ENCODE results near the gene ADCK1. TPM values are rescaled to one million over a fixed set of nuclear protein-coding genes. Genes with fewer than 3 reads are reported as not detected.

ADCK1 gene
- total RNA-seq, 2 donors from 2014 or later: 2.6 to 26.4 TPM

- Histone ChIP-seq H3K36me3 (replicated peaks in 1 of 2; ENCODE audit: insufficient read depth in 1 of 2, low read depth in 2 of 2) (peaks cover 0 to 4% of the 10 kb centered on the region in 2 donors), H3K27ac (no peak overlapping the region), H3K27me3 (no peaks in the 10 kb centered on the region), H3K4me1 (no peaks in the 10 kb centered on the region), H3K9me3 (no peaks in the 10 kb centered on the region), H3K4me3 (no peak overlapping the region)
- ATAC-seq: no peak
- DNase-seq: no peak
- WGBS, 2 donors: 92 to 97% methylated on average over 14 of the region's 14 CpGs
- intact Hi-C loops (cut with DNase I): no loop called here
- TF ChIP-seq CTCF (IDR thresholded peaks at IDR 0.05): no peak
- TF ChIP-seq POLR2A (IDR thresholded peaks at IDR 0.05): no peak
These were observed 131.5 kb downstream of the ADCK1 start for GRCh38 chr14:77931441-77931840.

- peaks cover 0 to 4% of the 10 kb centered on the region in 2 donors for H3K36me3 ChIP-seq (replicated peaks in 1 of 2; ENCODE audit: insufficient read depth in 1 of 2, low read depth in 2 of 2)
- H3K4me1 ChIP-seq: no peaks in the 10 kb centered on the region
- DNase-seq (no peak), ATAC-seq (no peak)
- TF ChIP-seq CTCF (IDR thresholded peaks at IDR 0.05): no peak
- TF ChIP-seq POLR2A (IDR thresholded peaks at IDR 0.05): no peak
- no peaks in the 10 kb centered on the region for H3K9me3 ChIP-seq
- WGBS, 2 donors: 94 to 96% methylated on average over 4 of the region's 4 CpGs
- intact Hi-C loops (cut with DNase I): no loop called here
- H3K27ac ChIP-seq: no peak overlapping the region
- no peak overlapping the region for H3K4me3 ChIP-seq
- H3K27me3 ChIP-seq: no peaks in the 10 kb centered on the region
These were observed 136.3 kb downstream of the ADCK1 start for GRCh38 chr14:77936138-77936639.

- Histone ChIP-seq H3K9me3 (peaks cover 0 to 9% (median 0%) of the 10 kb centered on the region in 3 donors), H3K4me1 (no peaks in the 10 kb centered on the region), H3K36me3 (replicated peaks in 1 of 2; ENCODE audit: insufficient read depth in 1 of 2, low read depth in 2 of 2) (no peaks in the 10 kb centered on the region), H3K27ac (no peak overlapping the region), H3K27me3 (no peaks in the 10 kb centered on the region), H3K4me3 (no peak overlapping the region)
- TF ChIP-seq CTCF (IDR thresholded peaks at IDR 0.05) (no peak), POLR2A (IDR thresholded peaks at IDR 0.05) (no peak)
- no peak for ATAC-seq
- WGBS, 2 donors: 63 to 81% methylated on average over 3 to 4 of the region's 4 CpGs
- no peak for DNase-seq
- intact Hi-C loops (cut with DNase I): no loop called here
These were observed 147.5 kb downstream of the ADCK1 start for GRCh38 chr14:77947372-77947771.

- Histone ChIP-seq H3K27ac (no peak overlapping the region), H3K36me3 (replicated peaks in 1 of 2; ENCODE audit: insufficient read depth in 1 of 2, low read depth in 2 of 2) (no peaks in the 10 kb centered on the region), H3K4me3 (no peak overlapping the region), H3K27me3 (no peaks in the 10 kb centered on the region), H3K9me3 (peaks cover 0 to 9% (median 0%) of the 10 kb centered on the region in 3 donors), H3K4me1 (no peaks in the 10 kb centered on the region)
- ATAC-seq (no peak), DNase-seq (no peak)
- TF ChIP-seq CTCF (IDR thresholded peaks at IDR 0.05) (no peak), POLR2A (IDR thresholded peaks at IDR 0.05) (no peak)
- intact Hi-C loops (cut with DNase I): no loop called here
- WGBS, 2 donors: 61 to 68% methylated on average over 5 of the region's 5 CpGs
These were observed 150.6 kb downstream of the ADCK1 start for GRCh38 chr14:77950371-77951063.
